HepG2 (cell line): Measurements from ENCODE around the gene SEPTIN11. TPM values are rescaled to one million over a fixed set of nuclear protein-coding genes. Genes with fewer than 3 reads are reported as not detected.
A peak's percentile ranks its signal among the peaks of the same experiment; 100 is the strongest.

Source experiments
- ARNTL ChIP-seq: sonication (generic); formaldehyde crosslinking; IDR thresholded peaks from 2 replicates; pipeline ENCODE4 v1.4.0; 2020; ENCODE audit warnings: mild to moderate bottlenecking, missing genetic modification reagents
- CENPX ChIP-seq: sonication (generic); formaldehyde crosslinking; IDR thresholded peaks from 2 replicates; pipeline ENCODE4 v1.9.0; 2021; ENCODE audit warnings: mild to moderate bottlenecking, missing genetic modification reagents, moderate library complexity
- FOSL2 ChIP-seq: sonication (generic); formaldehyde crosslinking; IDR thresholded peaks from 2 replicates; pipeline ENCODE4 v1.4.0; 2020; ENCODE audit warnings: missing genetic modification reagents
- FOXJ3 ChIP-seq: sonication (generic); formaldehyde crosslinking; IDR thresholded peaks from 2 replicates; pipeline ENCODE4 v1.4.0; 2020; ENCODE audit warnings: missing genetic modification reagents, mild to moderate bottlenecking, borderline replicate concordance
- KLF16 ChIP-seq, 2 experiments: sonication (generic) in 1 of 2; formaldehyde crosslinking in 1 of 2; IDR thresholded peaks; 2 replicates each; pipeline versions ENCODE4 v1.6.1 to v1.8.0; 2016 to 2023; ENCODE audit warnings: missing genetic modification reagents in 2 of 2, missing compliant biosample characterization in 1 of 2
- KMT2A ChIP-seq: sonication (generic); formaldehyde crosslinking; IDR thresholded peaks from 2 replicates; pipeline ENCODE4 v1.4.0; 2020; ENCODE audit warnings: missing genetic modification reagents
- MED1 ChIP-seq: sonication (generic); formaldehyde crosslinking; IDR thresholded peaks from 2 replicates; pipeline ENCODE4 v1.4.0; 2020; ENCODE audit warnings: missing genetic modification reagents
- TEAD2 ChIP-seq: sonication (generic); formaldehyde crosslinking; IDR thresholded peaks from 2 replicates; pipeline ENCODE4 v1.9.0; 2021; ENCODE audit warnings: missing genetic modification reagents
- YY1 ChIP-seq: IDR thresholded peaks from 2 replicates; pipeline ENCODE4 v1.6.1; 2011; ENCODE audit warnings: low read length, low read depth, moderate library complexity, mild to moderate bottlenecking; ENCODE audit not compliant: insufficient read depth, insufficient replicate concordance
- polyA plus RNA-seq, 8 experiments: library from polyadenylated mRNA; depleted of rRNA in 3 of 8; stranded (reverse) in 7 of 8; unstranded in 1 of 8; fragments of >200 nt; fragmentation: Illumina TruSeq in 4 of 8; extraction: Trizol in 4 of 8; gene quantifications; 2 replicates each; pipeline versions ENCODE4 v1.2.1 to v1.2.3, GENCODE V29; 2011 to 2016; ENCODE audit warnings: low read depth in 4 of 8, missing spikeins in 1 of 8, mixed read lengths in 1 of 8; ENCODE audit not compliant: insufficient read depth in 1 of 8
- total RNA-seq, 5 experiments: library from RNA; depleted of rRNA; stranded (reverse); fragments of >200 nt; fragmentation: Illumina TruSeq; extraction: Trizol; gene quantifications; 2 replicates each; pipeline ENCODE4 v1.2.3, GENCODE V29; 2016; ENCODE audit warnings: low read depth in 1 of 5
- TF ChIP-seq, protein P1 (sequence below): IDR thresholded peaks from 2 replicates; pipeline ENCODE4 v1.6.1; 2016; ENCODE audit warnings: missing compliant biosample characterization, missing genetic modification reagents, borderline replicate concordance
- TF ChIP-seq, protein P2 (sequence below): IDR thresholded peaks from 2 replicates; pipeline ENCODE4 v1.6.1; 2016; ENCODE audit warnings: low read depth, borderline replicate concordance
- TF ChIP-seq, protein P3 (sequence below): fragments of 450-650 bp; IDR thresholded peaks from 2 replicates; pipeline ENCODE4 v1.6.1; 2017
- TF ChIP-seq, protein P4 (sequence below): sonication (generic); formaldehyde crosslinking; IDR thresholded peaks from 2 replicates; pipeline ENCODE4 v1.8.0; 2022; ENCODE audit warnings: missing genetic modification reagents, mild to moderate bottlenecking, borderline replicate concordance
- TF ChIP-seq, protein P5 (sequence below): sonication (generic); formaldehyde crosslinking; IDR thresholded peaks from 2 replicates; pipeline ENCODE4 v1.9.0; 2021; ENCODE audit warnings: mild to moderate bottlenecking, missing genetic modification reagents

Gene SEPTIN11
- total and polyA plus RNA-seq, 2 of the 13 experiments (the other 11 are each of a cell fraction or from before 2014, with no cell fraction given): 28.9 to 47.3 TPM

DNA sequence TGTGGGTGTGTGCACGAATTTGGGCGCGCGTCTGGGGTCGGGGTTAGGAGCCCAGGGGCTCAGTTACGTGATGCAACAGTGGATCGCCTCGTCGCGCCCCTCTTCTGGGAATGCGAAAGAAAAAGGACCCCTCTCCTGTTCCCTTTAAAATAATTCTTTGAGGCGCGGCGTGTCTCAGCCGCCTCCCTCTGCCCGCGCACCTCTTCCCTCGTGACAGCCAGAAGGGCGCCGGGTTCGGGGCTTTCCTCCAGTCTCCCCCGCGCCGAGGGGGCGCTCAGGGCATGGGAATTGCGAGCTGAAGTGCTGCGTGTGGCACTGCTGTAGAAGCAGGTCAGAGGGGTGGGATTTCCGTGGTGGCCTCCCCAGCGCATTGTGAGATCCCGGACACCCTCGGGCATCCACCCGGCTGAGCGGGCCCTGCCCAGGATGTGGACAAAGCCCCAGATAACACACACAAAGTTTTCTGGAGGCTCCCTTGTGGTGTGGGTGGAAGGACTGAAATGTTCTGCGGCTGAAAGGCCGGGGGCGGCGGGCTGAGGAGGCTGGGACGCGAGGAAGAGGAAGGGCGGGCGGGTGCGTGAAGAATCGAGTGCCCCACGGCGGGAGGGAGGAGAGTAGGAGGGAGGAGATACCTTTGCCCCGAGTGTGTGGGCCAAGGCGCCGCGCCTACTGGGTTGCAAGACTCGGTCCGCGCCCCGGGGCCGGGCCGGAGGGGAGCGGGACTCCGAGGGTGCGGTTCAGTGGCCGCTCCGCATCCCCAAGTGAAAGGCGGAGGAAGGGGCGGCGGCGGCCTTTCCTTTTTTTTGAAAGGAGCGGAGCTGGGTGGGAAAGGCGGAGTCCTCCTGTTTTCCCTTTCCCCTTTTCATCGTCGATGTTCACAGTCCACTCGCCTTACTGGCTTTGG lies 752 bp downstream of the SEPTIN11 start (continued):
- TF ChIP-seq, protein P1, sequence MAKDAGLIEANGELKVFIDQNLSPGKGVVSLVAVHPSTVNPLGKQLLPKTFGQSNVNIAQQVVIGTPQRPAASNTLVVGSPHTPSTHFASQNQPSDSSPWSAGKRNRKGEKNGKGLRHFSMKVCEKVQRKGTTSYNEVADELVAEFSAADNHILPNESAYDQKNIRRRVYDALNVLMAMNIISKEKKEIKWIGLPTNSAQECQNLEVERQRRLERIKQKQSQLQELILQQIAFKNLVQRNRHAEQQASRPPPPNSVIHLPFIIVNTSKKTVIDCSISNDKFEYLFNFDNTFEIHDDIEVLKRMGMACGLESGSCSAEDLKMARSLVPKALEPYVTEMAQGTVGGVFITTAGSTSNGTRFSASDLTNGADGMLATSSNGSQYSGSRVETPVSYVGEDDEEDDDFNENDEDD: 0 out of 2 replicates have a peak, but pooled peaks have one; percentile 9
- TF ChIP-seq FOXJ3 (CRISPR knock-in tag) (no peak), ARNTL (CRISPR knock-in tag) (no peak), MED1 (CRISPR knock-in tag) (no peak), CENPX (no peak), FOSL2 (CRISPR knock-in tag) (no peak), YY1 (no peak), TEAD2 (no peak), KMT2A (peak; percentile 46), KLF16 (CRISPR knock-in tag; IDR thresholded peaks at IDR 0.05) (no peak; a peak in 1 of 4 replicates)
- TF ChIP-seq, protein P2, sequence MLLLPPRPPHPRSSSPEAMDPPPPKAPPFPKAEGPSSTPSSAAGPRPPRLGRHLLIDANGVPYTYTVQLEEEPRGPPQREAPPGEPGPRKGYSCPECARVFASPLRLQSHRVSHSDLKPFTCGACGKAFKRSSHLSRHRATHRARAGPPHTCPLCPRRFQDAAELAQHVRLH (CRISPR knock-in tag): no peak
- TF ChIP-seq, protein P3, sequence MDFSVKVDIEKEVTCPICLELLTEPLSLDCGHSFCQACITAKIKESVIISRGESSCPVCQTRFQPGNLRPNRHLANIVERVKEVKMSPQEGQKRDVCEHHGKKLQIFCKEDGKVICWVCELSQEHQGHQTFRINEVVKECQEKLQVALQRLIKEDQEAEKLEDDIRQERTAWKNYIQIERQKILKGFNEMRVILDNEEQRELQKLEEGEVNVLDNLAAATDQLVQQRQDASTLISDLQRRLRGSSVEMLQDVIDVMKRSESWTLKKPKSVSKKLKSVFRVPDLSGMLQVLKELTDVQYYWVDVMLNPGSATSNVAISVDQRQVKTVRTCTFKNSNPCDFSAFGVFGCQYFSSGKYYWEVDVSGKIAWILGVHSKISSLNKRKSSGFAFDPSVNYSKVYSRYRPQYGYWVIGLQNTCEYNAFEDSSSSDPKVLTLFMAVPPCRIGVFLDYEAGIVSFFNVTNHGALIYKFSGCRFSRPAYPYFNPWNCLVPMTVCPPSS: no peak
- TF ChIP-seq, protein P4, sequence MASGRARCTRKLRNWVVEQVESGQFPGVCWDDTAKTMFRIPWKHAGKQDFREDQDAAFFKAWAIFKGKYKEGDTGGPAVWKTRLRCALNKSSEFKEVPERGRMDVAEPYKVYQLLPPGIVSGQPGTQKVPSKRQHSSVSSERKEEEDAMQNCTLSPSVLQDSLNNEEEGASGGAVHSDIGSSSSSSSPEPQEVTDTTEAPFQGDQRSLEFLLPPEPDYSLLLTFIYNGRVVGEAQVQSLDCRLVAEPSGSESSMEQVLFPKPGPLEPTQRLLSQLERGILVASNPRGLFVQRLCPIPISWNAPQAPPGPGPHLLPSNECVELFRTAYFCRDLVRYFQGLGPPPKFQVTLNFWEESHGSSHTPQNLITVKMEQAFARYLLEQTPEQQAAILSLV: no peak
- TF ChIP-seq, protein P5, sequence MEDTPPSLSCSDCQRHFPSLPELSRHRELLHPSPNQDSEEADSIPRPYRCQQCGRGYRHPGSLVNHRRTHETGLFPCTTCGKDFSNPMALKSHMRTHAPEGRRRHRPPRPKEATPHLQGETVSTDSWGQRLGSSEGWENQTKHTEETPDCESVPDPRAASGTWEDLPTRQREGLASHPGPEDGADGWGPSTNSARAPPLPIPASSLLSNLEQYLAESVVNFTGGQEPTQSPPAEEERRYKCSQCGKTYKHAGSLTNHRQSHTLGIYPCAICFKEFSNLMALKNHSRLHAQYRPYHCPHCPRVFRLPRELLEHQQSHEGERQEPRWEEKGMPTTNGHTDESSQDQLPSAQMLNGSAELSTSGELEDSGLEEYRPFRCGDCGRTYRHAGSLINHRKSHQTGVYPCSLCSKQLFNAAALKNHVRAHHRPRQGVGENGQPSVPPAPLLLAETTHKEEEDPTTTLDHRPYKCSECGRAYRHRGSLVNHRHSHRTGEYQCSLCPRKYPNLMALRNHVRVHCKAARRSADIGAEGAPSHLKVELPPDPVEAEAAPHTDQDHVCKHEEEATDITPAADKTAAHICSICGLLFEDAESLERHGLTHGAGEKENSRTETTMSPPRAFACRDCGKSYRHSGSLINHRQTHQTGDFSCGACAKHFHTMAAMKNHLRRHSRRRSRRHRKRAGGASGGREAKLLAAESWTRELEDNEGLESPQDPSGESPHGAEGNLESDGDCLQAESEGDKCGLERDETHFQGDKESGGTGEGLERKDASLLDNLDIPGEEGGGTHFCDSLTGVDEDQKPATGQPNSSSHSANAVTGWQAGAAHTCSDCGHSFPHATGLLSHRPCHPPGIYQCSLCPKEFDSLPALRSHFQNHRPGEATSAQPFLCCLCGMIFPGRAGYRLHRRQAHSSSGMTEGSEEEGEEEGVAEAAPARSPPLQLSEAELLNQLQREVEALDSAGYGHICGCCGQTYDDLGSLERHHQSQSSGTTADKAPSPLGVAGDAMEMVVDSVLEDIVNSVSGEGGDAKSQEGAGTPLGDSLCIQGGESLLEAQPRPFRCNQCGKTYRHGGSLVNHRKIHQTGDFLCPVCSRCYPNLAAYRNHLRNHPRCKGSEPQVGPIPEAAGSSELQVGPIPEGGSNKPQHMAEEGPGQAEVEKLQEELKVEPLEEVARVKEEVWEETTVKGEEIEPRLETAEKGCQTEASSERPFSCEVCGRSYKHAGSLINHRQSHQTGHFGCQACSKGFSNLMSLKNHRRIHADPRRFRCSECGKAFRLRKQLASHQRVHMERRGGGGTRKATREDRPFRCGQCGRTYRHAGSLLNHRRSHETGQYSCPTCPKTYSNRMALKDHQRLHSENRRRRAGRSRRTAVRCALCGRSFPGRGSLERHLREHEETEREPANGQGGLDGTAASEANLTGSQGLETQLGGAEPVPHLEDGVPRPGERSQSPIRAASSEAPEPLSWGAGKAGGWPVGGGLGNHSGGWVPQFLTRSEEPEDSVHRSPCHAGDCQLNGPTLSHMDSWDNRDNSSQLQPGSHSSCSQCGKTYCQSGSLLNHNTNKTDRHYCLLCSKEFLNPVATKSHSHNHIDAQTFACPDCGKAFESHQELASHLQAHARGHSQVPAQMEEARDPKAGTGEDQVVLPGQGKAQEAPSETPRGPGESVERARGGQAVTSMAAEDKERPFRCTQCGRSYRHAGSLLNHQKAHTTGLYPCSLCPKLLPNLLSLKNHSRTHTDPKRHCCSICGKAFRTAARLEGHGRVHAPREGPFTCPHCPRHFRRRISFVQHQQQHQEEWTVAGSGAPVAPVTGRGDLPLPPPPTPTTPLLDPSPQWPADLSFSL (CRISPR knock-in tag): no peak
